ENCODE measurements around the gene ZNF511.

ZNF511 gene

GRCh38 chr10:133311570-133311969, 2.9 kb downstream of the ZNF511 start:
- no peak for DNase-seq (ENCODE audit: low read depth)
- TF ChIP-seq MYC (IDR thresholded peaks at IDR 0.05; ENCODE audit: low read depth, low read length) (no peak), POLR2A (IDR thresholded peaks at IDR 0.05; ENCODE audit: extremely low read depth, insufficient read length) (no peak), MAX (IDR thresholded peaks at IDR 0.05; ENCODE audit: low read depth, low read length) (no peak), CTCF (IDR thresholded peaks at IDR 0.05; ENCODE audit: low read depth, low read length) (no peak)
- H3K4me3 ChIP-seq (ENCODE audit: low read depth, low read length) = no peak overlapping the region

GRCh38 chr10:133312016-133312768, 3.5 kb downstream of the ZNF511 start:
- TF ChIP-seq CTCF (IDR thresholded peaks at IDR 0.05; ENCODE audit: low read depth, low read length) (no peak), MAX (IDR thresholded peaks at IDR 0.05; ENCODE audit: low read depth, low read length) (no peak), MYC (IDR thresholded peaks at IDR 0.05; ENCODE audit: low read depth, low read length) (no peak), POLR2A (IDR thresholded peaks at IDR 0.05; ENCODE audit: extremely low read depth, insufficient read length) (no peak)
- no peak for DNase-seq (ENCODE audit: low read depth)

GRCh38 chr10:133312769-133313145, 4.0 kb downstream of the ZNF511 start:
- H3K4me3 ChIP-seq (ENCODE audit: low read depth, low read length) = no peak overlapping the region
- TF ChIP-seq MYC (IDR thresholded peaks at IDR 0.05; ENCODE audit: low read depth, low read length) (no peak), CTCF (IDR thresholded peaks at IDR 0.05; ENCODE audit: low read depth, low read length) (no peak), MAX (IDR thresholded peaks at IDR 0.05; ENCODE audit: low read depth, low read length) (no peak)
- DNase-seq (ENCODE audit: low read depth) = no peak

More at GRCh38 chr10:133312016-133312768, 3.5 kb downstream of the ZNF511 start:
- no peak overlapping the region for H3K4me3 ChIP-seq (ENCODE audit: low read depth, low read length)

- no peak for DNase-seq (ENCODE audit: low read depth)
- no peak for TF ChIP-seq CTCF (IDR thresholded peaks at IDR 0.05; ENCODE audit: low read depth, low read length)
- no peak for TF ChIP-seq POLR2A (IDR thresholded peaks at IDR 0.05; ENCODE audit: extremely low read depth, insufficient read length)
- no peak for TF ChIP-seq MAX (IDR thresholded peaks at IDR 0.05; ENCODE audit: low read depth, low read length)
- TF ChIP-seq MYC (IDR thresholded peaks at IDR 0.05; ENCODE audit: low read depth, low read length) = no peak
- H3K4me3 ChIP-seq (ENCODE audit: low read depth, low read length) = no peak overlapping the region
Observed at GRCh38 chr10:133313192-133313591, 4.5 kb downstream of the ZNF511 start.

GRCh38 chr10:133314911-133315310, 6.2 kb downstream of the ZNF511 start:
- TF ChIP-seq CTCF (IDR thresholded peaks at IDR 0.05; ENCODE audit: low read depth, low read length) (no peak), MAX (IDR thresholded peaks at IDR 0.05; ENCODE audit: low read depth, low read length) (no peak), POLR2A (IDR thresholded peaks at IDR 0.05; ENCODE audit: extremely low read depth, insufficient read length) (no peak), MYC (IDR thresholded peaks at IDR 0.05; ENCODE audit: low read depth, low read length) (no peak)
- no peak overlapping the region for H3K4me3 ChIP-seq (ENCODE audit: low read depth, low read length)
- no peak for DNase-seq (ENCODE audit: low read depth)

All from NB4 (cell line).